Nephron progenitor cell (in vitro differentiated cells): ENCODE data around the gene GBF1.

Source experiments
- DNase-seq: peaks from one replicate; pipeline ENCODE4 v3.0.0; 2021
- H3K27ac Mint-ChIP-seq: 2 replicates; pipeline ENCODE4 v1.8.0; 2021; ENCODE audit warnings: mild to moderate bottlenecking, moderate library complexity, mixed read lengths
- H3K27me3 Mint-ChIP-seq: 2 replicates; pipeline ENCODE4 v1.8.0; 2021; ENCODE audit warnings: mild to moderate bottlenecking, low read depth, mixed read lengths; ENCODE audit not compliant: poor library complexity
- H3K36me3 Mint-ChIP-seq: 2 replicates; pipeline ENCODE4 v1.8.0; 2021; ENCODE audit warnings: low read depth, mixed read lengths
- H3K4me1 Mint-ChIP-seq: 2 replicates; pipeline ENCODE4 v1.8.0; 2021; ENCODE audit warnings: mixed read lengths
- H3K4me3 Mint-ChIP-seq: 2 replicates; pipeline ENCODE4 v1.8.0; 2021; ENCODE audit warnings: mild to moderate bottlenecking, moderate library complexity, mixed read lengths
- H3K9me3 Mint-ChIP-seq: 2 replicates; pipeline ENCODE4 v1.8.0; 2021; ENCODE audit warnings: mild to moderate bottlenecking, moderate library complexity, mixed read lengths
- TF ChIP-seq, protein P1 (sequence below): fragments of 200-600 bp; sonication (generic); IDR thresholded peaks from 2 replicates; pipeline ENCODE4 v1.5.0; 2021; ENCODE audit warnings: antibody characterized with exemption

GBF1 gene

DNA sequence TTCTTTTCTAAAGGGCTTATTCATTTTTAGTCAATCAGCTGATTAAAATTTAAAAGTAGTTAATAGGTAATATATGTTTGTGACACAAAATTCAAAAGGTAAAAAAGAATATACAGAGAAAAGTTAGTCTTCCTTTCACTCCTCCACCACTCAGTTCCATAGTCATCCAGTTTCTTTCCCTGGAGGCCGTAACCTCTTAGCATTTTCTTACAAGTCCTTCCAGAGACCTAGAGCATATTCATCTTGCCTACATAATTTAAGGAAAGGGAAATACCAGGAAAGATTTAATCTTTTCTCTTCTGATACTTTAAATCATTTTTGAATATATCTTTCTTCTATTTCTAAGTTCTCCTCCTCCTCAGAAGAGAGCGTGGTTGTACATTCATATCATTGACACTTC lies 10.1 kb downstream of the GBF1 start:
- H3K27me3 Mint-ChIP-seq = no peaks in the 10 kb centered on the region
- DNase-seq = no peak
- H3K27ac Mint-ChIP-seq = no peak overlapping the region
- H3K4me3 Mint-ChIP-seq = no peak overlapping the region
- H3K9me3 Mint-ChIP-seq = no peaks in the 10 kb centered on the region
- no peaks in the 10 kb centered on the region for H3K4me1 Mint-ChIP-seq
- TF ChIP-seq, protein P1, sequence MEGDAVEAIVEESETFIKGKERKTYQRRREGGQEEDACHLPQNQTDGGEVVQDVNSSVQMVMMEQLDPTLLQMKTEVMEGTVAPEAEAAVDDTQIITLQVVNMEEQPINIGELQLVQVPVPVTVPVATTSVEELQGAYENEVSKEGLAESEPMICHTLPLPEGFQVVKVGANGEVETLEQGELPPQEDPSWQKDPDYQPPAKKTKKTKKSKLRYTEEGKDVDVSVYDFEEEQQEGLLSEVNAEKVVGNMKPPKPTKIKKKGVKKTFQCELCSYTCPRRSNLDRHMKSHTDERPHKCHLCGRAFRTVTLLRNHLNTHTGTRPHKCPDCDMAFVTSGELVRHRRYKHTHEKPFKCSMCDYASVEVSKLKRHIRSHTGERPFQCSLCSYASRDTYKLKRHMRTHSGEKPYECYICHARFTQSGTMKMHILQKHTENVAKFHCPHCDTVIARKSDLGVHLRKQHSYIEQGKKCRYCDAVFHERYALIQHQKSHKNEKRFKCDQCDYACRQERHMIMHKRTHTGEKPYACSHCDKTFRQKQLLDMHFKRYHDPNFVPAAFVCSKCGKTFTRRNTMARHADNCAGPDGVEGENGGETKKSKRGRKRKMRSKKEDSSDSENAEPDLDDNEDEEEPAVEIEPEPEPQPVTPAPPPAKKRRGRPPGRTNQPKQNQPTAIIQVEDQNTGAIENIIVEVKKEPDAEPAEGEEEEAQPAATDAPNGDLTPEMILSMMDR = no peak
- H3K36me3 Mint-ChIP-seq = peaks cover 43% of the 10 kb centered on the region

DNA sequence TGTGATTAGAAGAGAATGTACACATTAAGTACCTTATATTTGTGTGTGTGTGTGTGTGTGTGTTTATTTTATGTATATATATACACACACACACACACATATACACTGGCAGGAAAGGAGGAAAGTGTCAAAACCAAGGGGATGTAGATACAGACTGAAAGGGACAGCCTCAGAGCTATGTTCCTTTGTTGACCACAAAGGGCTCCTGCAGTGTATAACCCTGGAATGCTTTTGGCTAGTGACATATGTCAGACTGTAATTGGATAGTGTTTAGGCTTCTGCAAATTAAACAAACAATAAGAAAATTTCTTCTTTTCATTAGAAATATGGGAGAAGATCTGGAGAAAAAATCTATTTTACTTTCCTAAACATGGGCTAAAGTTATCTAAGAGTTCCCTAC lies 15.9 kb downstream of the GBF1 start:
- H3K36me3 Mint-ChIP-seq = peaks cover 44% of the 10 kb centered on the region
- H3K4me3 Mint-ChIP-seq = no peak overlapping the region
- no peak overlapping the region for H3K27ac Mint-ChIP-seq
- TF ChIP-seq, protein P1 = no peak
- DNase-seq = no peak
- peaks cover 42% of the 10 kb centered on the region for H3K4me1 Mint-ChIP-seq
- no peaks in the 10 kb centered on the region for H3K27me3 Mint-ChIP-seq
- no peaks in the 10 kb centered on the region for H3K9me3 Mint-ChIP-seq

DNA sequence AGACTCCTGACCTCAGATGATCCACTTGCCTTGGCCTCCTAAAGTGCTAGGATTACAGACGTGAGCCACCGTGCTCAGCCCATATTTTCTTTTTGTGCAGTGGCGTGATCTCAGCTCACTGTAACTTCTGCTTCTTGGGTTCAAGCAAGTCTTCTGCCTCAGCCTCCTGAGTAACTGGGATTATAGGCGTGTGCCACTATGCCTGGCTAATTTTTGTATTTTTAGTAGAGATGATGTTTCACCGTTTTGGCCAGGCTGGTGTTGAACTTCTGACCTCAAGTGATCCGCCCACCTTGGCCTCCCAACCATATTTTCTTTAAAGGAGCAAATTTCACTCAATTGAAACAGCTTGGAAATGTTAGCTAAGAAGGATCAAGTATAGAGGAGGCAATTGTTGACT lies 16.5 kb downstream of the GBF1 start:
- Mint-ChIP-seq H3K27me3 (no peaks in the 10 kb centered on the region), H3K9me3 (no peaks in the 10 kb centered on the region), H3K4me3 (no peak overlapping the region), H3K4me1 (peaks cover 44% of the 10 kb centered on the region), H3K27ac (no peak overlapping the region), H3K36me3 (peaks cover 43% of the 10 kb centered on the region)
- TF ChIP-seq, protein P1 = no peak
- no peak for DNase-seq

DNA sequence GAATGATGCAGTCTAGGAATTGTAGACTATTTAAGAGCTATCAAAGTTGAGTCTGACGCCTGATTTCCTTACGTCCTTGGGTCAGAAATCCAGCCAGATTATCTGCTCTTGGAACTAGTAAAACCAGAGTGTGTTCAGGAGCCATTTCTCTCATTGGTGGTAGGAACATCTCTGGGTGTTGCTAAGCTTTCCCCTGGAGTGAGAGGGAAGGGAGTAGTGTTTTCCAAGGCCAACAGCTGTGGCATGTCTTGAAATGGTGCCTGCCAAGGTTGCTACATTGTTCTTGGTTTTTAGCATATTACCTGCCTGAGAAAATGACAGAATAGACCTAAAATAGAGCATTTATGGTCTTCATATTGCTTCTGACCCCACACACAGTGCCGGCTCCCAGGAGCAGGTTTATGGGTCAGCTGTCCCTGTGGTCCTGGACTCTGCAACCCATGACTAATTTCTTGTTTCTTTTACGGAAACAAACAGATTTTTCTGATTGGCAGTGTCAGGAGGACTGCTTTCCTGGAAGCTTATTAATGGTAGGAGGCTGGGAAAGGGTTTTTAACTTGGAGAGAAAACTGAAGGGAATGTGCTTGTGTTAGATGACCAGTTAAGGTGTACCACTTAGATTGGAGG lies 17.5 kb downstream of the GBF1 start:
- H3K36me3 Mint-ChIP-seq = peaks cover 46% of the 10 kb centered on the region
- peaks cover 54% of the 10 kb centered on the region for H3K4me1 Mint-ChIP-seq
- H3K9me3 Mint-ChIP-seq = no peaks in the 10 kb centered on the region
- H3K4me3 Mint-ChIP-seq = no peak overlapping the region
- TF ChIP-seq, protein P1 = no peak
- peak overlapping the region; percentile 53 for H3K27ac Mint-ChIP-seq
- DNase-seq = no peak
- no peaks in the 10 kb centered on the region for H3K27me3 Mint-ChIP-seq

DNA sequence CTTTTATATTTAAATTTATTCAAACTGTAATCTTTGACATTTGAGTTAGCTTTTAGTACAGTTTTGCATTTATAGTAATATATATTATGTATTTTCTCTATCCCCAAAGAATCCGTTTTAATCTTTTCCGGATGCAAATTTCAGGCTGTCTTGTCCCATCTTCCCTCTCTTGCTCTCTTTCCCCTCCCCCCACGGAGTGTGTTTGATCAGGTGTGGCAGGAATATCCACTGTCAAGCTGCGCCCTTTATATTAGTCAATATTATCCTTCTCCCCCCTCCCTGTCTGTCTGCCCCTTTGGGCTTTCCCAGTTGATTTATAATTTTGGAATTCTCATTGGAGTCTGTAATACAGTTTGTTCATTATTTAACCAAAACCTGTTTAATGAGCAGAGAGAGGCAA lies 19.0 kb downstream of the GBF1 start:
- no peak overlapping the region for H3K4me3 Mint-ChIP-seq
- no peak overlapping the region for H3K27ac Mint-ChIP-seq
- H3K9me3 Mint-ChIP-seq = no peaks in the 10 kb centered on the region
- no peak for DNase-seq
- no peaks in the 10 kb centered on the region for H3K27me3 Mint-ChIP-seq
- H3K36me3 Mint-ChIP-seq = peaks cover 46% of the 10 kb centered on the region
- peaks cover 69% of the 10 kb centered on the region for H3K4me1 Mint-ChIP-seq
- TF ChIP-seq, protein P1 = no peak

DNA sequence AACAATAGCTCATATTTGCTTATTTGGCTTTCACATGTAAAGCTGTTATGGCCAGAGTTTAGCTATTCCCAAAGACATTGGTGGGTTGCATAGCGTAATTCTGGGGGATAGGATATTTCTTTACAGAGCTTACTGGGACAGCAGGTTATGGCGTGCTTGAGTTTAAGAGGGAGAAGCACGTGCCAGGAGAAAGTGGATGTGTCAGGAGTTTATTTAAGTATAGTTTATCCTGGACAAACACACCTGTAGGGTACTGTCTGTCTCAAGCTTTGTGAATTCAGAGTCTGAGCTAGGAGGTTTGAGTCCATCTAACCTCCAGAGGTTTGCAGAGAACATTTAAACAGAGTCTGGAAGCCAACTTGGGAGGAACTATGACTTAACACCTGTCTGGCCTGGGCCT lies 21.3 kb downstream of the GBF1 start:
- H3K9me3 Mint-ChIP-seq = no peaks in the 10 kb centered on the region
- no peak for DNase-seq
- no peak overlapping the region for H3K27ac Mint-ChIP-seq
- peaks cover 34% of the 10 kb centered on the region for H3K36me3 Mint-ChIP-seq
- peaks cover 60% of the 10 kb centered on the region for H3K4me1 Mint-ChIP-seq
- H3K27me3 Mint-ChIP-seq = peaks cover 3% of the 10 kb centered on the region
- no peak overlapping the region for H3K4me3 Mint-ChIP-seq
- TF ChIP-seq, protein P1 = no peak
